COLO829 (cell line): ENCODE results near the gene HSPA8.

Source experiments
- DNase-seq: peaks from one replicate; pipeline ENCODE4 v3.0.0; 2012; ENCODE audit warnings: low spot score

HSPA8 gene

GRCh38 chr11:123047266-123047946, 14.5 kb downstream of the HSPA8 start:
- no peak for DNase-seq

GRCh38 chr11:123046473-123047259, 15.3 kb downstream of the HSPA8 start:
- no peak for DNase-seq

- DNase-seq = no peak
These were observed 16.8 kb downstream of the HSPA8 start for GRCh38 chr11:123045101-123045500.

GRCh38 chr11:123041185-123041584, 20.8 kb downstream of the HSPA8 start:
- no peak for DNase-seq

GRCh38 chr11:123040111-123040432, 21.9 kb downstream of the HSPA8 start:
- DNase-seq = no peak

- no peak for DNase-seq
These were observed 26.1 kb downstream of the HSPA8 start for GRCh38 chr11:123035831-123036230.

GRCh38 chr11:123034597-123034996, 27.3 kb downstream of the HSPA8 start:
- DNase-seq = no peak

- DNase-seq = no peak
These were observed 28.0 kb downstream of the HSPA8 start for GRCh38 chr11:123033895-123034294.

- DNase-seq = no peak
These were observed 31.4 kb downstream of the HSPA8 start for GRCh38 chr11:123030517-123030916.

- peak; percentile 65 for DNase-seq
These were observed 41.0 kb downstream of the HSPA8 start for GRCh38 chr11:123020968-123021367.

- no peak for DNase-seq
These were observed 43.2 kb downstream of the HSPA8 start for GRCh38 chr11:123018702-123019101.

- no peak for DNase-seq
These were observed 50.4 kb downstream of the HSPA8 start for GRCh38 chr11:123011510-123011909.
